ENCODE data around the gene SLAMF9.
"Not testable (repeated sequence)": the region's sequence is repeated elsewhere in the genome, so short reads cannot be mapped to it uniquely, and the experiment has no call there.

Gene SLAMF9

DNA sequence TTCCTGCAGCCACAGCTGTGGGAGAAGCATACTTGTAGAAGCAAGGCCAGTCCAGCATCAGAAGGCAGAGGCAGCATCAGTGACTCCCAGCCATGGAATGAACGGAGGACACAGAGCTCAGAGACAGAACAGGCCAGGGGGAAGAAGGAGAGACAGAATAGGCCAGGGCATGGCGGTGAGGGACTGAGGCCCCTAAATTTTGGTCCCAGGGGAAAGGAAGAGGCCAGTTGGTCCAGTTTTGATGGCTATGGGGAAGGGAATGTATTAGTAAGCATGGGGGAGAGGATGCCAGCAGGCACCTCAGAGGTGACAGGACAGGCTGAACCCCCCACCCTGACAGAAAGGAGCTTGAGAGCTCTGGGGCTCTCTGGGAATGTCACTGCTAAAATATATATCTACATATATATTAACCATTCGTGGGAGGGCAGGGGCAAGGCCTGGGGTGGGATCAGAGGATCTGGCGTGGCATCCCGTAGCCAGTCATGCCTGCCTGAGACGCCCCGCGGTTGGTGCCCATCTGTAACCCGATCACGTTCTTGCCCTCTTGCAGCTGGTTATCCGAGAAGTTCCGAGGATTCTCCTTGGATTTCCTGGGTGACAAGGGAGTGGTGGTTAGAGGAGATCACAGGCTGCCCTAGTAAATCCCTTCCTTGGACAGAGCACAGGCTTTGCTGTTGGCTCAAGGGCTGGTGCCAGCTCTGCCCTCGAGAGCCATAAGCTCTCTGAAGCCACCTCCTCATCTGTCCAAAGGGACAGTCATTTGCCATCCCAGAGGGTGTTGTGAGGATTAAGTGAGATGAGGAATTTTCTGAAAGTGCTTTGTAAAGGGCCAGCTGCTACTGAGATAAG, 35.5 kb downstream of the SLAMF9 start:
- Histone ChIP-seq H3K27ac (ENCODE audit: low read depth, low read length) (no peak overlapping the region), H3K4me3 (ENCODE audit: low read length) (no peak overlapping the region), H3K4me1 (ENCODE audit: control insufficient read depth, insufficient read depth, low read length) (peaks cover 5% of the 10 kb centered on the region), H3K9ac (ENCODE audit: low read length) (no peak overlapping the region), H3K36me3 (ENCODE audit: control insufficient read depth, insufficient read depth, low read length) (peaks cover 23% of the 10 kb centered on the region), H3K27me3 (ENCODE audit: control insufficient read depth, insufficient read depth, low read length) (no peaks in the 10 kb centered on the region)

DNA sequence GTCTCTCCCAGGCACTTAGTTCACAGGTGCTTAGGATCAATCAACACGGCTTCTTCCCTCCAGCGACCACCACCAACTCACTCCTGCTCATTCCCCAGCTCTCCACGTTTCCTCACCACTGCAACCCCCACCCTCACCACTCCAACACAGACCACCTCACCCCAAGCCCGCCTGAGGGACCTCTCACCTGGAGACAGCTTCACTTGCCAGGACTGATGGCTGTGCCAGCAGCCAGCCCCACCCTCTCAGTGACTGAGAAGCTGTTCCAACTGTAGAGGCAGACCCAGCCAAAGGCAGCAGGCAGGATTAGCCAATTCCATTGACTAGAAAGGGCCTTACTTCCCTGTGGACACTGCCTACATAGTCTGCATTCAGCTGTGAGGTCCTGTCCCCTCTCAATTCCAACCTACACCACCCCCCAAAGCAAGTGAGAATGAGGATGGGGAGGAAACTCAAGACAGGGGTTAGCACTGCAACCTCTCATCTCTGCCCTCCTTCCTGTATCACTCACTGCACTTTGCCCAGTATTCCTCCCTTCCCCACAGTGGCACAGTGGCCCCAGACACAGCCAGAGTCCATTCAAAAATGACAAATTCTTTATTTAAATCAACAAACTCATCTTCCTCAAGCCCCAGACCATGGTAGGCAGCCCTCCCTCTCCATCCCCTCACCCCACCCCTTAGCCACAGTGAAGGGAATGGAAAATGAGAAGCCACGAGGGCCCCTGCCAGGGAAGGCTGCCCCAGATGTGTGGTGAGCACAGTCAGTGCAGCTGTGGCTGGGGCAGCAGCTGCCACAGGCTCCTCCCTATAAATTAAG, 36.3 kb downstream of the SLAMF9 start:
- no peaks in the 10 kb centered on the region for H3K27me3 ChIP-seq (ENCODE audit: control insufficient read depth, insufficient read depth, low read length)
- H3K36me3 ChIP-seq (ENCODE audit: control insufficient read depth, insufficient read depth, low read length) = peaks cover 23% of the 10 kb centered on the region
- H3K27ac ChIP-seq (ENCODE audit: low read depth, low read length) = no peak overlapping the region
- no peak overlapping the region for H3K9ac ChIP-seq (ENCODE audit: low read length)
- peaks cover 5% of the 10 kb centered on the region for H3K4me1 ChIP-seq (ENCODE audit: control insufficient read depth, insufficient read depth, low read length)
- no peak overlapping the region for H3K4me3 ChIP-seq (ENCODE audit: low read length)

DNA sequence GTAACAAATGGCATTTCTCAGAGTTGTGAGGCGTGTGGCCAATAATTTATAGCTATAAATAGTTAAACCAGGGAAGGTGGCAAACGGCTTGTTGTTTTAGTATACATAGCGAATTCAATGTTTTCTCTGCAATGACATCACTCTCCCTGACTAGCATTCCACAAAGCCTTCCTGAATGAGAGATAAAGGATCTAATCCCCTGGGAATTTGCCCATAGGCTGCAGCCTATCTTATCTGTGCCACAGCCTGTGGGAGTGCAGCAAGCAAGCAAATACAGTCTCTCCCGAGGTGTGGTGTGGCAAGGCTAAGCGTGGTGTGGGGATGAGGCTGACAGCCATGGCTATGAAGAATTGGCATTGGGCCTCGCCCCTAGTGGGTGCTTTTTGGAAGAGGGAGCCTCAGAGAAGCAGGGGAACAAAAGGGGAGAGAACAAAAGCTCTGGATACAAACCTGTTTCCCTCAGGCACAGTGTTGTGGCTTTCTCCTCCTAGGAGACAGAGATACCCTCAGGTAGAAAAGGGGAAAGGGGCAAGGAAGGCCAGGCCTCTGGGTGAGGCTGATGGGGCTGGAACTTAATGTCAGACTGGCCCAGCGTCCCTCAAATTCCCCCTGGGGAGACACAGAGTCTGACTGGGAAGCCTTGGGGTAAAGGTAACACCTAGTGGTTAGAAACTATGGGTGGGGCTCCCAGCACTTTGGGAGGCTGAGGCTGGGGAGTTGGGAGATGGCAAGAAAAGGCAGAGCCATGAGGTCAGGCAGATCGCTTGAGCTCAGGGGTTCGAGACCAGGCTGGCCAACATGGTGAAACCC, 37.6 kb downstream of the SLAMF9 start:
- peaks cover 5% of the 10 kb centered on the region for H3K4me1 ChIP-seq (ENCODE audit: control insufficient read depth, insufficient read depth, low read length)
- H3K9ac ChIP-seq (ENCODE audit: low read length) = no peak overlapping the region
- peak overlapping the region; percentile 10 for H3K27ac ChIP-seq (ENCODE audit: low read depth, low read length)
- no peaks in the 10 kb centered on the region for H3K27me3 ChIP-seq (ENCODE audit: control insufficient read depth, insufficient read depth, low read length)
- no peak overlapping the region for H3K4me3 ChIP-seq (ENCODE audit: low read length)
- H3K36me3 ChIP-seq (ENCODE audit: control insufficient read depth, insufficient read depth, low read length) = peaks cover 23% of the 10 kb centered on the region

DNA sequence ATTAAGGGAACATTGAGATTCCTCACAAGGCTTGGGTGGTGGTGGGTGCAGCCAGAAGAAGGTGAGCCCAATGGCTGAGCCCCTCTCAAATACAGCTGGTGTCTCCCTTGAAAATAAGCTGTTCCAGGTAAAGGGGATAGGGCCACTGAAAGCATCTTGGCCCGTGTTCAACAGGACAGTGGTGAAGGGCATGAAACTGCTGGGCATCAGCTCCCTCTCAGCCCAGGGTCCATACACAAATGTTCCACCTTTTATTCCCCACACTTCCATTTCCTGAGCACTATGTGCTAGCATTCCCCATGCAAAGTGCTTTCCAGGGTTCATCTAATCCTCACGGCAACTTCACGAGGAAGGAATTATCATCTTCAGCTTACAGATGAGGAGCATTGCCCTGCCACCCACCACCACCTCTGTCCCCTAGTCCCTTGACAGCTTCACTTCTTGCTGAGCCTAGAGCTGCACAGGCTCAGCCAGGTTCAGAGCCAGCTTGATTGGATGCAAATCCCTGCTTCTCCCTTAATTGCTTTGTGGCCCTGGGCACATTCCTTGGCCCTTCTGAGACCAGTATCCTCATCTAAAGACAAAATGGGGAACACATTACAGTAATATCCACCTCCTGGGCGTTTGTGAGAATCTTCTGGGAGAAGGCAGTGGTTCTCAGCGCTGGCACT, 38.3 kb downstream of the SLAMF9 start:
- peaks cover 5% of the 10 kb centered on the region for H3K4me1 ChIP-seq (ENCODE audit: control insufficient read depth, insufficient read depth, low read length)
- peaks cover 21% of the 10 kb centered on the region for H3K36me3 ChIP-seq (ENCODE audit: control insufficient read depth, insufficient read depth, low read length)
- no peak overlapping the region for H3K4me3 ChIP-seq (ENCODE audit: low read length)
- no peaks in the 10 kb centered on the region for H3K27me3 ChIP-seq (ENCODE audit: control insufficient read depth, insufficient read depth, low read length)
- no peak overlapping the region for H3K9ac ChIP-seq (ENCODE audit: low read length)
- no peak overlapping the region for H3K27ac ChIP-seq (ENCODE audit: low read depth, low read length)

DNA sequence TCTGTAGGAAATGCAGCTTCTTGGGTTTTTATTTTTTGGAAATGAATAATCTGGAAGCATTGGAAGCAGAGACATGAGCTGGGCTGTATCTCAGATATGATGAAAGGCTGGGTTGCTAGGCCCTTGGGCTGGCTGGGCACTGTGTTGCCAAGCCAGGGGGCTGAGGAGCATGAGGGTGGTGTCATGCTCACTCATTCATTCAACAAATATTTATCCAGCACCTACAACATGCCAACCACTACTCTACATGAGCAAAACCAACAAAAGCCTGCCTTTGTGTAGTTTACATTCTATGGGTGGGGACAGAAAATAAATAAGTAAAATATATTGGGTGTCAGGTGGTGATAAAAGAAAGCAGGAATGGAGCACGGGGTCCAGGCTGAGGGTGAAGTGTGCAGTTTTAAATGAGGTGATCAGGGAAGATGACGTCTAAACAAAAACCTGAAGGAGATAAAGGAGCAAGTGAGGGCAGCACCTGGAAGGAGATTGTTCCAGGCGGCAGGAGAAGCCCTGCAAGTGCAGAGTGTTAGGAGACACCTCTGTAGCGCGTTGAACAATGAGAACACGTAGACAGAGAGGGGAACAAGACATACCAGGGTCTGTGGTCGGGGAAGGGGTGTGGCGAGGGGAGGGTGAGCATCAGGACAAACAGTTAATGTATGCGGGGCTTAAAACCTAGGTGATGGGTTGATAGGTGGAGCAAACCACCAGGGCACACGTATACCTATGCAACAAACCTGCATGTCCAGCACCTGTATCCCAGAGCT, 39.6 kb downstream of the SLAMF9 start:
- Histone ChIP-seq H3K4me1 (ENCODE audit: control insufficient read depth, insufficient read depth, low read length) (peaks cover 5% of the 10 kb centered on the region), H3K9ac (ENCODE audit: low read length) (no peak overlapping the region)

DNA sequence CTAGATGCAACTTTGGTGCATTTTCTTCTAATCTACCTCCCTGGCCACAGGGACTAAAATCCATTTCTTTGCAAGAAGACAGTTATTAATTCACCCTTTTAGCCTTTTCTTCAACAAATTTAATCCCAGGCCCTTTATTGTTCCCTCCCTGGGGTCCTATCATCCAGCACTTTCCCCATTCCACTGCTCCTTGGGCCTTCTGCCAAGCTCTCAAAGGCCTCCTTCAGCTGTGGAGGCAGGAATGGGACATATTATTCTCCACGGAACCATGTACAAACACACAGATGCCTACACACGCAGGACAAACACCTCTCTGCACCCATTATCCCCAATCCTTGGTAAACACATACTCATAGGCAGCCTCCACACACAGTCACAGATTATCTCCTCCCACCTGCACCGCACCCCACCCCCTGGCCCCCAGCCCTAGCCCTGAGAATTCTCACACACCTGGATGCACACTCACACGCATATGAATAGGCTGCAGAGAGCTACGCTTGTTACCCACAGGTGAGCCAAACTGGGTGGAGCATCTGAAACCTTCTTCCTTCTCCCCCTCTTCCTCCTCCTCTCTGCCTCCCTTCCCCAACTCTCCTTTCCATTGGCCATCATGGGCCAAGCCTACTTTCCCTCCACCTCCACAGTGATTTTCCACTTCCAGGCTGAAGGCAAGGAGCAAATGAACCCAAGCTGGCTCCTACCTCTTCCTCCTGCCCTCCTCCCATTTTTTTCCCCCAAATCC, 40.4 kb downstream of the SLAMF9 start:
- no peak overlapping the region for H3K27ac ChIP-seq (ENCODE audit: low read depth, low read length)
- H3K9ac ChIP-seq (ENCODE audit: low read length) = no peak overlapping the region
- no peak overlapping the region for H3K4me3 ChIP-seq (ENCODE audit: low read length)
- no peaks in the 10 kb centered on the region for H3K27me3 ChIP-seq (ENCODE audit: control insufficient read depth, insufficient read depth, low read length)
- H3K4me1 ChIP-seq (ENCODE audit: control insufficient read depth, insufficient read depth, low read length) = peaks cover 5% of the 10 kb centered on the region
- peaks cover 3% of the 10 kb centered on the region for H3K36me3 ChIP-seq (ENCODE audit: control insufficient read depth, insufficient read depth, low read length)

More for the DNA sequence above, 39.6 kb downstream of the SLAMF9 start:
- Histone ChIP-seq H3K27ac (ENCODE audit: low read depth, low read length) (no peak overlapping the region), H3K27me3 (ENCODE audit: control insufficient read depth, insufficient read depth, low read length) (no peaks in the 10 kb centered on the region), H3K4me3 (ENCODE audit: low read length) (no peak overlapping the region), H3K36me3 (ENCODE audit: control insufficient read depth, insufficient read depth, low read length) (peaks cover 11% of the 10 kb centered on the region)

DNA sequence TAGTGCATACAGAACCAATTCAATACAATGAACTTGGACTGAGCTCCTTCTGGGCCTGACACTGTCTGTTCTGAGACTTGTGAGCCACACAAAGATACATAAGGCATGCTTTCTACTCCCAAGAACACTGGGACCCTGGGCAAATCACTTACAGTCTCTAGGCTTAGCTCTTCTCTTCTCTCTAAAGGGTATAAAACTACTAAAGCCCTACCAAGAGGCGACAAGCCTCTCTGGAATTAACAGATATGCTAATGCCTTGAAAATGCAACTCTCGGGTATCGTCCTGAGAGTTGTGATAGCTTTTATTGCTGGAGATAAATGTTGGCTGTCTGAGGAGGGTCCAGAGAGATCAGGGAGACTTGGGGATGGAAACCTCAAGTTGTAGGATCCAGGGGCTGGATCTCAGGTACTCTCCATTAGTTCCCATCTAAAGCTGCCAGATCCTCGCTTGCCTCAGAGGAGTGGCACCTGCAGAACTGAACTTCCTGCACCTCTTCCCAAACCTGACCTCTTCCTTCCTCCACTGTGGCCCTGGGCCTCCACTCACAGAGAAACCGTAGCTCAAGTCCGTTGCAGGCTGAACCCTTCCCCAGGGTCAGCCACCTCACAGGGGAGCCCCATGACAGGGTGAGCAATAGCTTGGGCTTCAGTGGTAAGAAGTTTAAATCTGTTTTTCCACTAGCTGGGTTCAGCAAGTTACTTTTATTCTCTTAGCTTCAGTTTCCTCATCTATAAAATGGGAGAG, 42.5 kb downstream of the SLAMF9 start:
- Histone ChIP-seq H3K27ac (ENCODE audit: low read depth, low read length) (no peak overlapping the region), H3K27me3 (ENCODE audit: control insufficient read depth, insufficient read depth, low read length) (no peaks in the 10 kb centered on the region)

DNA sequence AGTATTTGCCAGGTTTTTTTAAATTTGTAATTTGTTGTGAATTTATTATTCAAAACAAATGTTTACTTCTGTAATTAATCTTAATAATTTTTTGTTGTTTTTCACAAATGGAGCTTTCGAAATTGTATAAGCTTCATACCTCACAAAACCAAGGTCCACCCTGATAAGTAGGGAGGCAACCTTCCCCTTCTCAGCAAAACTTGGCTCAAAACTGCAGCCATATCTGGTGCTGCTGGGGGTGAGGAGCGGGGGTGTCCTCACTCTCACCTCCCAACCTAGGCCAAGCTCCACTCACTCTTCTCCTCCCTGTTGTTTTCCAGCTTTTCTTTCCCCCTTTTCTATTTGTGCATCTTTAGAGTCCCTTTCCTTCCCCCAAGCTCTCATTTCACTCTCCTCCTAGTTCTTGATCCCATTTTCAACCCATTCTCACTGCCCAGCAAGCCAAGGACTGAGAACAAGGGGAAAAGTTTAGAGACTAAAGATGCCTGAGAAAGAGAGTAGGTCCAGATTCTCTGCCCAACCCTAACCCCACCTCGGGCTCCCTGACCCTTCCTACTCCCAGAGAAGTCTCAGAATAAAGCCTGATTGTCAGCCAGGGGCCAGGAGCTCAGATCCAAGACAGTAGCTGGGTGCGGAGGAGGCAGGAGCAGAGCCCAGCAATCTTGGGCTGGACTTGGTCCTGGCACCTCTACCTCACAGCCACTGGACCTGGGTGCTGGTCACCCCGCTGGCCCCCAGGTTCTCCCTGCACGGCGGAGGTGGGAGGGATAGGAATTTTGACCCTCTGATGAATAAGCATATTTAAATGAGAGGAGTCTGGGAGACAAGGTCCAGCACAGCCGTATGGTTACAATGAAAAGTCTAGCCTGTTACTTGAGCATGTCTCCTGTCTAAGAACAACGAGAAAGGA, 45.8 kb downstream of the SLAMF9 start:
- no peak overlapping the region for H3K27ac ChIP-seq (ENCODE audit: low read depth, low read length)

More for the DNA sequence above, 42.5 kb downstream of the SLAMF9 start:
- H3K4me3 ChIP-seq (ENCODE audit: low read length) = no peak overlapping the region
- H3K9ac ChIP-seq (ENCODE audit: low read length) = no peak overlapping the region
- peaks cover 3% of the 10 kb centered on the region for H3K4me1 ChIP-seq (ENCODE audit: control insufficient read depth, insufficient read depth, low read length)
- H3K36me3 ChIP-seq (ENCODE audit: control insufficient read depth, insufficient read depth, low read length) = no peaks in the 10 kb centered on the region

DNA sequence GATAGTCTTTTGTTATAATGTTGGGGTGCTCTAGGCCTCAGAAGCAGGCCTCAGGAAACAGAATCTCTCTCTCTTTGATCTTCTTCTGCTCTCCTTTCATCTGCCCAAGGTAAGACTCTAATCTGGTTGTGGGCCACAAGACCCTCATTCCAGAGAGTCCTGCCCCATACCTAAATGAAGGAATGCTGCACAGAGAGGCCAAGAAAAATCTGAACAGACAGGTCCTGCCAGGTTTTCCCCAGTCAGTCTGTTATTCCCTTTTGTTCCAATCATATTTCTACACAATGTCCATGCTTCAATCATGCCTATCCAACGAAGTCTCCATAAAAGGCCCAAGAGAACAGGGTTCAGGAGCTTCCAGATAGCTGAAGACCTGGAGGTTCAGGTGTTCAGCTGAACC, 47.1 kb downstream of the SLAMF9 start:
- H3K4me3 ChIP-seq (ENCODE audit: low read length) = no peak overlapping the region
- H3K4me1 ChIP-seq (ENCODE audit: control insufficient read depth, insufficient read depth, low read length) = no peaks in the 10 kb centered on the region
- no peak overlapping the region for H3K27ac ChIP-seq (ENCODE audit: low read depth, low read length)
- no peak overlapping the region for H3K9ac ChIP-seq (ENCODE audit: low read length)
- H3K36me3 ChIP-seq (ENCODE audit: control insufficient read depth, insufficient read depth, low read length) = no peaks in the 10 kb centered on the region
- H3K27me3 ChIP-seq (ENCODE audit: control insufficient read depth, insufficient read depth, low read length) = no peaks in the 10 kb centered on the region

More for the DNA sequence above, 45.8 kb downstream of the SLAMF9 start:
- H3K36me3 ChIP-seq (ENCODE audit: control insufficient read depth, insufficient read depth, low read length) = no peaks in the 10 kb centered on the region
- H3K4me3 ChIP-seq (ENCODE audit: low read length) = no peak overlapping the region
- H3K4me1 ChIP-seq (ENCODE audit: control insufficient read depth, insufficient read depth, low read length) = no peaks in the 10 kb centered on the region
- H3K27me3 ChIP-seq (ENCODE audit: control insufficient read depth, insufficient read depth, low read length) = no peaks in the 10 kb centered on the region
- no peak overlapping the region for H3K9ac ChIP-seq (ENCODE audit: low read length)

DNA sequence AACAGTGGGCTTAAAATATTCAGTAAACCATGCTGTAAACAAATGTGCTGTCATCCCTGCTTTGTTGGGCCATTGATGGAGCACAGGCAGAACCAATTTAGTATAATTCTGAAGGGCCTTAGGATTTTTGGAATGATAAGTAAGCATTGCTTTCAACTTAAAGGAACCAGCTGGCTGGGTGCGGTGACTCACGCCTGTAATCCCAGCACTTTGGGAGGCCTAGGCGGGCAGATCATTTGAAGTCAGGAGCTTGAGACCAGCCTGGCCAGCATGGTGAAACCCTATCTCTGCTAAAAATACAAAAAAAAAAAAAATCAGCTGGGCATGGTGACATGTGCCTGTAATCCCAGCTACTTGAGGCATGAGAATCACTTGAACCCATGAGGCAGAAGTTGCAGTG, 50.0 kb downstream of the SLAMF9 start:
- H3K36me3 ChIP-seq (ENCODE audit: control insufficient read depth, insufficient read depth, low read length); H3K27ac ChIP-seq (ENCODE audit: low read depth, low read length); H3K4me1 ChIP-seq (ENCODE audit: control insufficient read depth, insufficient read depth, low read length); H3K4me3 ChIP-seq (ENCODE audit: low read length); H3K27me3 ChIP-seq (ENCODE audit: control insufficient read depth, insufficient read depth, low read length); H3K9ac ChIP-seq (ENCODE audit: low read length): not testable (repeated sequence)

Measured in rectal smooth muscle tissue (tissue), 1 donor.